ENCODE results near the gene CSE1L. TPM values are rescaled to one million over a fixed set of nuclear protein-coding genes. Genes with fewer than 3 reads are reported as not detected.
"Not testable (repeated sequence)": the region's sequence is repeated elsewhere in the genome, so short reads cannot be mapped to it uniquely, and the experiment has no call there.

CSE1L gene
- polyA plus RNA-seq, 4 donors: 11.9 to 47.7 (median 23.3) TPM

DNA sequence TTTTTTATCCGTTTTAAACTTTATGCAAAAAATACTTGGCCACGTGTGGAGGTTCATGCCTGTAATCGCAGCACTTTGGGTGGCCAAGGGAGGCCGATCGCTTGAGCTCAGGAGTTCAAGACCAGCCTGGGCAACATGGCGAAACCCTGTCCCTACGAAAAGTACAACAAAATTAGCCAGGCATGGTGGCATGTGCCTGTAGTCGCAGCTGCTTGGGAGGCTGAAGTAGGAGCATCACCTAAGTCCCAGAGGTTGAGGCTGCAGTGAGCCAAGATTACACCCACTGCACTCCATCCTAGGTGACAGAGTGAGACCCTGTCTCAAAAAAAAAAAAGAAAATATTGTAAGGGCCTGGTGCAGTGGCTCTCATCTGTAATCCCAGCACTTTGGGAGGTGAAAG, 45.0 kb downstream of the CSE1L start:
- no peak for FAIRE-seq
- no peaks in the 10 kb centered on the region for H3K4me1 ChIP-seq (ENCODE audit: control insufficient read depth in 3 of 3, insufficient read depth in 2 of 3, low read depth in 1 of 3, low read length in 2 of 3)
- 97 to 98% (median 98%) methylated on average over 8 of the region's 8 CpGs for WGBS, 3 donors
- H3K4me3 ChIP-seq (ENCODE audit: low read depth in 1 of 3, low read length in 3 of 3): no peak overlapping the region
- no peak for DNase-seq
- H3K27ac ChIP-seq (ENCODE audit: low read depth in 1 of 3, low read length in 2 of 3): no peak overlapping the region
- no peaks in the 10 kb centered on the region for H3K27me3 ChIP-seq (ENCODE audit: control insufficient read depth in 3 of 3, insufficient read depth in 3 of 3, low read length in 3 of 3)
- no peaks in the 10 kb centered on the region for H3K9me3 ChIP-seq (ENCODE audit: control insufficient read depth in 2 of 2, insufficient read depth in 1 of 2, low read depth in 1 of 2, low read length in 1 of 2)
- peaks cover 13 to 43% (median 22%) of the 10 kb centered on the region in 3 donors for H3K36me3 ChIP-seq (ENCODE audit: control insufficient read depth in 3 of 3, insufficient read depth in 2 of 3, low read depth in 1 of 3, low read length in 3 of 3)

DNA sequence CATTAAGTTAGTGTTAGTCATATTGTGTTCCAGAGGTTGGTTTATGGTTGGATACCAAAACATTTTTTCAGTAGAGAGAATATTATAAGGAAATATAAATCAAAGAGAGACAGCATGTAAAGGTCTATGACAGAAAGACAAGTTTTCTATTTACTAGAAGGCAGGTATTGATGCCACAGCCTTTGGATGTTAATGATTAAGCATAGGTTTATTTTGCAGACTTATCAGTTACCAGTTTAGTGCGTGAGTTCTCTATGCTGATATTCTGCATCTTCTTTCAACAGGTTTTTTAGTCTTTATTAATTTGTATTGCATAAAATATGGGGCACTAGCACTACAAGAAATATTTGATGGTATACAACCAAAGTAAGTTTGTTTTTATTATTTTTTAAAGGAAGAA, 45.6 kb downstream of the CSE1L start:
- H3K36me3 ChIP-seq (ENCODE audit: control insufficient read depth in 3 of 3, insufficient read depth in 2 of 3, low read depth in 1 of 3, low read length in 3 of 3): peaks cover 11 to 39% (median 24%) of the 10 kb centered on the region in 3 donors
- H3K4me1 ChIP-seq (ENCODE audit: control insufficient read depth in 3 of 3, insufficient read depth in 2 of 3, low read depth in 1 of 3, low read length in 2 of 3): no peaks in the 10 kb centered on the region
- H3K27ac ChIP-seq (ENCODE audit: low read depth in 1 of 3, low read length in 2 of 3): no peak overlapping the region
- DNase-seq: no peak
- H3K27me3 ChIP-seq (ENCODE audit: control insufficient read depth in 3 of 3, insufficient read depth in 3 of 3, low read length in 3 of 3): no peaks in the 10 kb centered on the region
- WGBS, 3 donors: 46 to 79% (median 50%) methylated on average over 1 of the region's 1 CpG
- H3K9me3 ChIP-seq (ENCODE audit: control insufficient read depth in 2 of 2, insufficient read depth in 1 of 2, low read depth in 1 of 2, low read length in 1 of 2): no peaks in the 10 kb centered on the region
- FAIRE-seq: no peak
- no peak overlapping the region for H3K4me3 ChIP-seq (ENCODE audit: low read depth in 1 of 3, low read length in 3 of 3)

DNA sequence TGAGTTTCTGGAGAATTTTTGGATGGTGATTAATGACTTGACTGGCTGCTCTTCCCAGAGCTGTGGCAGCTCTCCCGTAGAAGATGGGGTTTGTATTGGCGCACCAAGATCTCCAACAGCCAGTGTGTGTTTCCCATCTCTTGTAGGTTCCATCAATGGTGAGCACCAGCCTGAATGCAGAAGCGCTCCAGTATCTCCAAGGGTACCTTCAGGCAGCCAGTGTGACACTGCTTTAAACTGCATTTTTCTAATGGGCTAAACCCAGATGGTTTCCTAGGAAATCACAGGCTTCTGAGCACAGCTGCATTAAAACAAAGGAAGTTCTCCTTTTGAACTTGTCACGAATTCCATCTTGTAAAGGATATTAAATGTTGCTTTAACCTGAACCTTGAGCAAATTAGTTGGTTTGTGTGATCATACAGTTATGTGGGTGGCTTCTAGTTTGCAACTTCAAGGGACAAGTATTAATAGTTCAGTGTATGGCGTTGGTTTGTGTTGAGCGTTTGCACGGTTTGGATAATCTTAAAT, 50.2 kb downstream of the CSE1L start:
- Histone ChIP-seq H3K4me3 (ENCODE audit: low read depth in 1 of 3, low read length in 3 of 3) (no peak overlapping the region), H3K27ac (ENCODE audit: low read depth in 1 of 3, low read length in 2 of 3) (no peak overlapping the region), H3K36me3 (ENCODE audit: control insufficient read depth in 3 of 3, insufficient read depth in 2 of 3, low read depth in 1 of 3, low read length in 3 of 3) (peaks cover 12 to 36% (median 15%) of the 10 kb centered on the region in 3 donors), H3K4me1 (ENCODE audit: control insufficient read depth in 3 of 3, insufficient read depth in 2 of 3, low read depth in 1 of 3, low read length in 2 of 3) (no peaks in the 10 kb centered on the region), H3K27me3 (ENCODE audit: control insufficient read depth in 3 of 3, insufficient read depth in 3 of 3, low read length in 3 of 3) (no peaks in the 10 kb centered on the region), H3K9me3 (ENCODE audit: control insufficient read depth in 2 of 2, insufficient read depth in 1 of 2, low read depth in 1 of 2, low read length in 1 of 2) (no peaks in the 10 kb centered on the region)
- WGBS, 3 donors: 92 to 94% (median 94%) methylated on average over 7 of the region's 7 CpGs
- no peak for FAIRE-seq
- no peak for DNase-seq

DNA sequence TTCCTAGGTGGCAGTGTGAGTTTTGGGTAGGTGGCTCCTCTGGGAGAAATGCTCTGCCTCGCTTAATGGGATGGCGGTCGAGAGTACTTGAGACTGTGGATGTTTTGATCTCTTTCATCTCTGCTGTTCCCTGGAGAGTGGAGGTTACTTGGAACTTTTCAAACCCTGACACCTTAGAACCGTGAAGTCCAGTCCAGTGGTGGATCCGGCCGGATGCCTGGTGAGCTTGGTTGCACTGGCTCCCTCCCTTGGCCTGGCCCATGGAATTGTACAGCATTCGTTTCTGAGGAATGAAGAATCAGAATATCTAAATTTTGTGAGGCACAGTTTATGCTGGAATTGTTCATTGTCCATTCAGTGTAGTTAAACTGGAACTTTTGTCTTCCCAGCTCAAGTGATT, 51.0 kb downstream of the CSE1L start:
- H3K9me3 ChIP-seq (ENCODE audit: control insufficient read depth in 2 of 2, insufficient read depth in 1 of 2, low read depth in 1 of 2, low read length in 1 of 2): no peaks in the 10 kb centered on the region

DNA sequence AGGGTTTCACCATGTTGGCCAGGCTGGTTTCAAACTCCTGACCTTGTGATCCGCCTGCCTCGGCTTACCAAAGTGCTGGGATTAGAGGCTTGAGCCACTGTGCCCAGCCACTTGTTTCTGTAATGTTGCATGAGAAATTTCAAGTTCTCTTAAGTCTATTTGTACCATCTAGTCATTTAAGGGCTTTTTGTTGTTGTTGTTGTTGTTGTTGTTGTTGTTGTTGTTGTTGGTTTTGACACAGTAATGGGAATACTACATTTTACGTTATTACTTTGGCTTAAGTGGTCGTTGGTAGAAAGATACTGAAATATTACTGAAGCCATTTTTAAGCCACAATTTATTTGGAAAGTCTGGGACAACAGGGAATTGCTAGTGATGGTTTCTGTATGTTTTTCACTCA, 52.0 kb downstream of the CSE1L start:
- Histone ChIP-seq H3K36me3 (ENCODE audit: control insufficient read depth in 3 of 3, insufficient read depth in 2 of 3, low read depth in 1 of 3, low read length in 3 of 3) (peaks cover 15 to 44% (median 16%) of the 10 kb centered on the region in 3 donors), H3K9me3 (ENCODE audit: control insufficient read depth in 2 of 2, insufficient read depth in 1 of 2, low read depth in 1 of 2, low read length in 1 of 2) (no peaks in the 10 kb centered on the region), H3K4me1 (ENCODE audit: control insufficient read depth in 3 of 3, insufficient read depth in 2 of 3, low read depth in 1 of 3, low read length in 2 of 3) (no peaks in the 10 kb centered on the region), H3K27ac (ENCODE audit: low read depth in 1 of 3, low read length in 2 of 3) (no peak overlapping the region), H3K27me3 (ENCODE audit: control insufficient read depth in 3 of 3, insufficient read depth in 3 of 3, low read length in 3 of 3) (no peaks in the 10 kb centered on the region), H3K4me3 (ENCODE audit: low read depth in 1 of 3, low read length in 3 of 3) (no peak overlapping the region)
- DNase-seq (no peak), FAIRE-seq (no peak)
- 88 to 95% (median 93%) methylated on average over 4 of the region's 4 CpGs for WGBS, 3 donors

More for the DNA sequence above, 51.0 kb downstream of the CSE1L start:
- FAIRE-seq (no peak), DNase-seq (no peak)
- H3K27me3 ChIP-seq (ENCODE audit: control insufficient read depth in 3 of 3, insufficient read depth in 3 of 3, low read length in 3 of 3): no peaks in the 10 kb centered on the region
- H3K4me3 ChIP-seq (ENCODE audit: low read depth in 1 of 3, low read length in 3 of 3): no peak overlapping the region
- H3K27ac ChIP-seq (ENCODE audit: low read depth in 1 of 3, low read length in 2 of 3): no peak overlapping the region
- H3K4me1 ChIP-seq (ENCODE audit: control insufficient read depth in 3 of 3, insufficient read depth in 2 of 3, low read depth in 1 of 3, low read length in 2 of 3): no peaks in the 10 kb centered on the region
- WGBS, 3 donors: 95 to 96% (median 95%) methylated on average over 7 of the region's 7 CpGs
- peaks cover 12 to 38% (median 15%) of the 10 kb centered on the region in 3 donors for H3K36me3 ChIP-seq (ENCODE audit: control insufficient read depth in 3 of 3, insufficient read depth in 2 of 3, low read depth in 1 of 3, low read length in 3 of 3)

DNA sequence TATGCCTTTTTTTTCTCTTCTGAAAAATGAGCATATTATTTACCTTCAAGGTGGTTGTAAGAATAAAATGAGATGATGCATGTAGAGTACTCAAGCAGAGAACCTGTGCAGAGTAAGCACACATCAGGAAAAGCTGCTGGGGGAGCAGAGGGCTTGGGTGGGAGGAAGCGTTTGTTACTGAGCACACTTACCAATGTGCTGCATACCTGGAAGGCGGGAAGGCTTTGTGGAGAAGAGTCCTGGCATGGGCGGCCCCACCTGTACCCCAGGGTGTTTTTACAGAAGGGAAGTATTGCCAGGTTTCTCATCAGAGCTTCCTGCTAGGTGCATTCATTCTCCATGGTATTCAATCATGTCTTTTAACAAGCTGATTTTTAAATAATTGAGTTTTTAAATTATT, 52.9 kb downstream of the CSE1L start:
- FAIRE-seq (no peak), DNase-seq (no peak)
- H3K27ac ChIP-seq (ENCODE audit: low read depth in 1 of 3, low read length in 2 of 3): no peak overlapping the region
- H3K27me3 ChIP-seq (ENCODE audit: control insufficient read depth in 3 of 3, insufficient read depth in 3 of 3, low read length in 3 of 3): no peaks in the 10 kb centered on the region
- H3K36me3 ChIP-seq (ENCODE audit: control insufficient read depth in 3 of 3, insufficient read depth in 2 of 3, low read depth in 1 of 3, low read length in 3 of 3): peaks cover 14 to 45% (median 16%) of the 10 kb centered on the region in 3 donors
- H3K9me3 ChIP-seq (ENCODE audit: control insufficient read depth in 2 of 2, insufficient read depth in 1 of 2, low read depth in 1 of 2, low read length in 1 of 2): no peaks in the 10 kb centered on the region
- no peak overlapping the region for H3K4me3 ChIP-seq (ENCODE audit: low read depth in 1 of 3, low read length in 3 of 3)
- WGBS, 3 donors: 95 to 97% (median 96%) methylated on average over 3 of the region's 3 CpGs
- H3K4me1 ChIP-seq (ENCODE audit: control insufficient read depth in 3 of 3, insufficient read depth in 2 of 3, low read depth in 1 of 3, low read length in 2 of 3): no peaks in the 10 kb centered on the region

DNA sequence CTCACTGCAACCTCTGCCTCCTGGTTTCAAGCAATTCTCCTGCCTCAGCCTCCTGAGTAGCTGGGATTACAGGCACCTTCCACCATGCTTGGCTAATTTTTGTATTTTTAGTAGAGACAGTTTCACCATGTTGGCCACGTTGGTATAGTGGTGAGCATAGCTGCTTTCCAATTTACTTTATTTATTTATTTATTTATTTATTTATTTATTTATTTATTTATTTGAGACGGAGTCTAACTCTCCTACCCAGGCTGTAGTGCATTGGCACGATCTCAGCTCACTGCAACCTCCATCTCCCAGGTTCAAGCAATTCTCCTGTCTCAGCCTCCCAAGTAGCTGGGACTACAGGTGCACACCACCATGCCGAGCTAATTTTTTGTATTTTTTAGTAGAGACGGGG, 54.2 kb downstream of the CSE1L start:
- H3K4me3 ChIP-seq (ENCODE audit: low read depth in 1 of 3, low read length in 3 of 3); H3K27ac ChIP-seq (ENCODE audit: low read depth in 1 of 3, low read length in 2 of 3); H3K4me1 ChIP-seq (ENCODE audit: control insufficient read depth in 3 of 3, insufficient read depth in 2 of 3, low read depth in 1 of 3, low read length in 2 of 3); H3K27me3 ChIP-seq (ENCODE audit: control insufficient read depth in 3 of 3, insufficient read depth in 3 of 3, low read length in 3 of 3); DNase-seq; FAIRE-seq; H3K9me3 ChIP-seq (ENCODE audit: control insufficient read depth in 2 of 2, insufficient read depth in 1 of 2, low read depth in 1 of 2, low read length in 1 of 2): not testable (repeated sequence)
- WGBS, 3 donors: 88 to 97% (median 95%) methylated on average over 5 of the region's 5 CpGs
- peaks cover 6 to 55% (median 13%) of the 10 kb centered on the region in 3 donors for H3K36me3 ChIP-seq (ENCODE audit: control insufficient read depth in 3 of 3, insufficient read depth in 2 of 3, low read depth in 1 of 3, low read length in 3 of 3)

DNA sequence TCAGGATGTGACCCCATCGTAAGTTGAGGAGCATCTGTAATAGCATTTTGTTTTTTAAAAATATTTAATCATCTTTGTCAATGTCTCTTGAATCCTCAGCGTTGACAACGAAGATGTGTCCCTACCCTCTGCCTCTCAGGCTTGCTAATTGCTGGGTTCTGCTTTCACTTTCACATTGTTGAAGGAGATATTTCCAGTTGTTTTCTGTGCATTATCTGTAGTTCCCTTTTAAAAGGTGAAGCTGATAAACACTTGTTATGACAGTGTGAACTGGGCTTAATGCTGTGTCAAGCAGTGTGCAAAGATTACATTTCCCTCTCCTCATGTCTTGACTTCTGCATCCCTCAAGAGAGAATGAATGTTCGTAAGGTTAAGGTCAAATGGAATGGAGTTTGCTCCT, 54.9 kb downstream of the CSE1L start:
- no peaks in the 10 kb centered on the region for H3K27me3 ChIP-seq (ENCODE audit: control insufficient read depth in 3 of 3, insufficient read depth in 3 of 3, low read length in 3 of 3)
- H3K36me3 ChIP-seq (ENCODE audit: control insufficient read depth in 3 of 3, insufficient read depth in 2 of 3, low read depth in 1 of 3, low read length in 3 of 3): peaks cover 5 to 52% (median 10%) of the 10 kb centered on the region in 3 donors
- FAIRE-seq: no peak
- peak overlapping the region in 2 of 3 donors; percentile 15 to 56 for H3K27ac ChIP-seq (ENCODE audit: low read depth in 1 of 3, low read length in 2 of 3)
- H3K4me1 ChIP-seq (ENCODE audit: control insufficient read depth in 3 of 3, insufficient read depth in 2 of 3, low read depth in 1 of 3, low read length in 2 of 3): no peaks in the 10 kb centered on the region
- WGBS, 3 donors: 44 to 65% (median 56%) methylated on average over 4 of the region's 4 CpGs
- no peak overlapping the region for H3K4me3 ChIP-seq (ENCODE audit: low read depth in 1 of 3, low read length in 3 of 3)
- no peaks in the 10 kb centered on the region for H3K9me3 ChIP-seq (ENCODE audit: control insufficient read depth in 2 of 2, insufficient read depth in 1 of 2, low read depth in 1 of 2, low read length in 1 of 2)
- peak; percentile 17 to 45 for DNase-seq

DNA sequence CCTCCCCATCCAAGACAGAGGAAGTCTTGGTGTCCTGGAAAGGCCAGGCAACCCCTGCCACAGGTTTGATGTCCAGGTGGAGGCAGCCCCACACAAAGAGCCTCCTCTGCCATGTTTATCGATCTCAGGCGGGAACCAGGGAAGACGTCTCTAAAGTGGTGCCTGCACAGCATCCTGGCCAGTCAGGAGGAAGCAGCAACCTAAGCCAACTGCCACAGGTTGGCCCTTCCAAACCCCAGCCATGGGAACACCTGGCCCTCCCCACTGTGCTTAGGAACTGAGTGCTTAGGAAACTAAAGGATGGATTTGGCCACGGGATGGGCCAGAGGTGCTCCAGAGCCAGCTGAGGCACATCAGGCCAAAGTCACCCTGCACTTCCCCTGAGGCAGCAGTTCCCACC, 56.9 kb downstream of the CSE1L start:
- FAIRE-seq (no peak), DNase-seq (no peak)
- WGBS, 3 donors: 91 to 96% (median 92%) methylated on average over 4 of the region's 4 CpGs

More for the DNA sequence above, 56.9 kb downstream of the CSE1L start:
- Histone ChIP-seq H3K36me3 (ENCODE audit: control insufficient read depth in 3 of 3, insufficient read depth in 2 of 3, low read depth in 1 of 3, low read length in 3 of 3) (peaks cover 2 to 46% (median 3%) of the 10 kb centered on the region in 3 donors), H3K27me3 (ENCODE audit: control insufficient read depth in 3 of 3, insufficient read depth in 3 of 3, low read length in 3 of 3) (no peaks in the 10 kb centered on the region), H3K4me3 (ENCODE audit: low read depth in 1 of 3, low read length in 3 of 3) (no peak overlapping the region), H3K9me3 (ENCODE audit: control insufficient read depth in 2 of 2, insufficient read depth in 1 of 2, low read depth in 1 of 2, low read length in 1 of 2) (no peaks in the 10 kb centered on the region), H3K4me1 (ENCODE audit: control insufficient read depth in 3 of 3, insufficient read depth in 2 of 3, low read depth in 1 of 3, low read length in 2 of 3) (no peaks in the 10 kb centered on the region), H3K27ac (ENCODE audit: low read depth in 1 of 3, low read length in 2 of 3) (no peak overlapping the region)
